ENCODE data around the gene MIER1. TPM values are rescaled to one million over a fixed set of nuclear protein-coding genes. Genes with fewer than 3 reads are reported as not detected.

The MIER1 gene
- total RNA-seq, 2 donors from 2014 or later = 22.2 to 45.6 TPM

GRCh38 chr1:66943361-66943969, 18.7 kb downstream of the MIER1 start:
- no peaks in the 10 kb centered on the region for H3K4me1 ChIP-seq (replicated peaks)
- DNase-seq (ENCODE audit: low spot score) = no peak
- H3K9me3 ChIP-seq = no peaks in the 10 kb centered on the region
- TF ChIP-seq POLR2A (IDR thresholded peaks at IDR 0.05) (no peak), POLR2AphosphoS5 (IDR thresholded peaks at IDR 0.05) (no peak), CTCF (IDR thresholded peaks at IDR 0.05) (no peak)
- no peaks in the 10 kb centered on the region for H3K36me3 ChIP-seq
- H3K27me3 ChIP-seq (replicated peaks; ENCODE audit: insufficient read depth) = no peaks in the 10 kb centered on the region
- no peak overlapping the region for H3K27ac ChIP-seq
- intact Hi-C loops (cut with DNase I) = no loop called here
- WGBS = 84% methylated on average over 5 of the region's 5 CpGs
- H3K4me3 ChIP-seq = no peak overlapping the region

- no peaks in the 10 kb centered on the region for H3K4me1 ChIP-seq (replicated peaks)
- no peak overlapping the region for H3K4me3 ChIP-seq
- 93% methylated on average over 7 of the region's 7 CpGs for WGBS
- H3K36me3 ChIP-seq = no peaks in the 10 kb centered on the region
- no peak for DNase-seq (ENCODE audit: low spot score)
- intact Hi-C loops (cut with DNase I) = no loop called here
- H3K27me3 ChIP-seq (replicated peaks; ENCODE audit: insufficient read depth) = no peaks in the 10 kb centered on the region
- H3K9me3 ChIP-seq = no peaks in the 10 kb centered on the region
- H3K27ac ChIP-seq = no peak overlapping the region
- TF ChIP-seq POLR2A (IDR thresholded peaks at IDR 0.05) (no peak), CTCF (IDR thresholded peaks at IDR 0.05) (no peak), POLR2AphosphoS5 (IDR thresholded peaks at IDR 0.05) (no peak)
Observed at GRCh38 chr1:66944330-66945274, 19.8 kb downstream of the MIER1 start.

- intact Hi-C loops (cut with DNase I) = no loop called here
- H3K4me1 ChIP-seq (replicated peaks) = no peaks in the 10 kb centered on the region
- H3K4me3 ChIP-seq = no peak overlapping the region
- WGBS = 94% methylated on average over 3 of the region's 3 CpGs
- TF ChIP-seq CTCF (IDR thresholded peaks at IDR 0.05) (no peak), POLR2AphosphoS5 (IDR thresholded peaks at IDR 0.05) (no peak)
- no peak overlapping the region for H3K27ac ChIP-seq
- H3K9me3 ChIP-seq = no peaks in the 10 kb centered on the region
- H3K36me3 ChIP-seq = no peaks in the 10 kb centered on the region
- H3K27me3 ChIP-seq (replicated peaks; ENCODE audit: insufficient read depth) = no peaks in the 10 kb centered on the region
- DNase-seq (ENCODE audit: low spot score) = no peak
Observed at GRCh38 chr1:66945316-66945715, 20.5 kb downstream of the MIER1 start.

GRCh38 chr1:66947267-66947666, 22.5 kb downstream of the MIER1 start:
- Histone ChIP-seq H3K9me3 (no peaks in the 10 kb centered on the region), H3K4me1 (replicated peaks) (no peaks in the 10 kb centered on the region), H3K36me3 (no peaks in the 10 kb centered on the region), H3K27me3 (replicated peaks; ENCODE audit: insufficient read depth) (no peaks in the 10 kb centered on the region), H3K4me3 (no peak overlapping the region), H3K27ac (no peak overlapping the region)
- intact Hi-C loops (cut with DNase I) = no loop called here
- 87% methylated on average over 1 of the region's 1 CpG for WGBS
- TF ChIP-seq POLR2AphosphoS5 (IDR thresholded peaks at IDR 0.05) (no peak), CTCF (IDR thresholded peaks at IDR 0.05) (no peak), POLR2A (IDR thresholded peaks at IDR 0.05) (no peak)
- DNase-seq (ENCODE audit: low spot score) = no peak

All from prostate gland (tissue), 2 donors.